Lower leg skin (tissue), 4 donors: Measurements from ENCODE around the gene MT1G. TPM values are rescaled to one million over a fixed set of nuclear protein-coding genes. Genes with fewer than 3 reads are reported as not detected.

Experiments
- DNase-seq, 2 donors: peaks; one replicate each; pipeline ENCODE4 v3.0.0-alpha.2; 2019; ENCODE audit warnings: low spot score in 2 of 2
- H3K4me3 ChIP-seq: fragments of 200-600 bp; sonication (generic); 2 replicates; pipeline ENCODE4 v1.5.1; 2017; ENCODE audit warnings: mild to moderate bottlenecking, low read depth; ENCODE audit not compliant: poor library complexity, severe bottlenecking
- POLR2A ChIP-seq, 2 donors: fragments of 450-650 bp; IDR thresholded peaks; one replicate each; pipeline ENCODE4 v1.6.1; 2016 to 2017; ENCODE audit warnings: antibody characterized with exemption in 2 of 2, mild to moderate bottlenecking in 1 of 2, moderate library complexity in 1 of 2
- WGBS, 2 donors: methylation state at CpG; one replicate each; pipeline ENCODE4 v1.1.5; 2018; 5-methylcytosine and 5-hydroxymethylcytosine counted together
- intact Hi-C: fragments of 100-400 bp; cut with DNase I; formaldehyde crosslinking; loops from one replicate; pipeline ENCODE4 v1.15.0; 2023; ENCODE audit warnings: low total_unique reads
- total RNA-seq, 4 donors: library from RNA; depleted of rRNA; stranded (reverse); fragments of >200 nt; gene quantifications; one replicate each; pipeline ENCODE4 v1.1.0, GENCODE V29; 2016
- TF ChIP-seq, protein P1 (sequence below), 3 donors: fragments of 450-650 bp; IDR thresholded peaks; one replicate each; pipeline ENCODE4 v1.5.1; 2016; ENCODE audit warnings: antibody characterized with exemption in 3 of 3, mild to moderate bottlenecking in 3 of 3, moderate library complexity in 2 of 3

MT1G gene
- total RNA-seq, 4 donors from 2014 or later, result 5.6 to 46.4 (median 37.8) TPM; not detected in 1

DNA sequence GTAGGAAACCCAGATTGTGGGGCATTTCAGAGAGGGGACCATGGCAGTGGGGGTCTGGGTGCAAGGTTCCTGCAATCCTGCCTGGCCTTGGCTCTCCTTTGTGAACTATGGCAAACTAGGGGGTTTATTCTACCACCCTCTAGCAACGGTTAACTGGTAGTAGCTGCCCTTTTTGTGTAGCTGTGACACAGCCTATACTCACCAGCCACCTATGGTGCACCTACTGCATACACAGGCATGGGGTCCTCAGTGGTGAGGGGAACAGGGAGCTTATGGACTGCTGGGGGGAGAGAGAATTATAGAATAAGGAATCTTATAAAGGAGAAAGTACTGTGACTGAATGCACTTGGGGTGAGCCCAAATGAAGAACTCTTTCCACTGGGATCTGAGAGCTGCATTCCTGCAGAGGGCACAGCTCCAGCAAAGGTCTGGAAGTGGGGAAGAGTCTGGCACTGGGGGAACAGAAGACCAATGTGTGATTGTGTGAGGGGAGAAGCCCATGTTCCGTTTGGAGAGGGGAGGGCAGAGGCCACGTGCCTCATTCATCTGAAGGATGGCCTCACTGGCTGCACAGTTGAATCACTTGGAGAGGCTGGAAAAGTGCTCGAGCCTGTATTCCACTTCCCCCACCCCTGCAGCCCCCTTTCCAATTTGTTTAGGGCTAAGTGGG, 16.5 kb upstream of the MT1G start:
- peak overlapping the region; percentile 92 for H3K4me3 ChIP-seq
- intact Hi-C loops, result loop anchor here (10.0 kb wide), 1 partner anchor 80 kb away; the partner anchor contains the start of gene MT2A
- 42 to 46% methylated on average over 4 of the region's 4 CpGs for WGBS, 2 donors
- TF ChIP-seq, protein P1, sequence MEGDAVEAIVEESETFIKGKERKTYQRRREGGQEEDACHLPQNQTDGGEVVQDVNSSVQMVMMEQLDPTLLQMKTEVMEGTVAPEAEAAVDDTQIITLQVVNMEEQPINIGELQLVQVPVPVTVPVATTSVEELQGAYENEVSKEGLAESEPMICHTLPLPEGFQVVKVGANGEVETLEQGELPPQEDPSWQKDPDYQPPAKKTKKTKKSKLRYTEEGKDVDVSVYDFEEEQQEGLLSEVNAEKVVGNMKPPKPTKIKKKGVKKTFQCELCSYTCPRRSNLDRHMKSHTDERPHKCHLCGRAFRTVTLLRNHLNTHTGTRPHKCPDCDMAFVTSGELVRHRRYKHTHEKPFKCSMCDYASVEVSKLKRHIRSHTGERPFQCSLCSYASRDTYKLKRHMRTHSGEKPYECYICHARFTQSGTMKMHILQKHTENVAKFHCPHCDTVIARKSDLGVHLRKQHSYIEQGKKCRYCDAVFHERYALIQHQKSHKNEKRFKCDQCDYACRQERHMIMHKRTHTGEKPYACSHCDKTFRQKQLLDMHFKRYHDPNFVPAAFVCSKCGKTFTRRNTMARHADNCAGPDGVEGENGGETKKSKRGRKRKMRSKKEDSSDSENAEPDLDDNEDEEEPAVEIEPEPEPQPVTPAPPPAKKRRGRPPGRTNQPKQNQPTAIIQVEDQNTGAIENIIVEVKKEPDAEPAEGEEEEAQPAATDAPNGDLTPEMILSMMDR (IDR thresholded peaks at IDR 0.05), result no peak
- TF ChIP-seq POLR2A (IDR thresholded peaks at IDR 0.05), result no peak
- DNase-seq, result no peak

DNA sequence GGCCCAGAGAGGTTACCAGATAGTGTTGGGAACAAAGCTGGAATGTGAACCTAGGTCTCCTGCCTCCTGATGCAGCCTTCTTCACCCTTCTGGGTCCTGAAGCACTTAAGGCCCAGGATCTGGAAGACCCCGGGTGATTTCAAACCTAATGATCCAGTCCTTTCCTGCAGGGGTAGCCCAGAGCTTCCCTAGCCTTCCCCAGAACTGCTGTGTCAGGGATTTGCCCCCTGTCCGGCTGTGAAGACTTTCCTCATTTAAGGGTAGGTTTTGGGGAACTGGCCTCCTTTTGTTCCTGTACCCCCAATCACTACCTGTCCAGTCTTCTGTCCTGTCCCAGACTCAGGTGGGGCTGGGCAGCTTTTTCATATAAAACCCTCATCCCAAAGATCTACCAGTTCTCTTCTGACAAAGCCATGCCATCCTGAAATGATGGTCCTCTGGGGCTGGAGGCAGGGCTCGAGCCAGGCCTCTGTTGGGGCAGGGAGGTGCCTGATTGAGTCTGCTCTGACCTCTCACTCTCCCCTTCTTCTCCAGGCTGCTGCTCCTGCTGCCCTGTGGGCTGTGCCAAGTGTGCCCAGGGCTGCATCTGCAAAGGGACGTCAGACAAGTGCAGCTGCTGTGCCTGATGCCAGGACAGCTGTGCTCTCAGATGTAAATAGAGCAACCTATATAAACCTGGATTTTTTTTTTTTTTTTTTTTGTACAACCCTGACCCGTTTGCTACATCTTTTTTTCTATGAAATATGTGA, 15.7 kb upstream of the MT1G start:
- WGBS, 2 donors, result 29 to 45% methylated on average over 5 of the region's 5 CpGs
- peak overlapping the region; percentile 92 for H3K4me3 ChIP-seq
- intact Hi-C loops, result loop anchor here (10.0 kb wide), 1 partner anchor 79 kb away; the partner anchor contains the start of gene MT2A
- no peak for DNase-seq
- TF ChIP-seq, protein P1 (IDR thresholded peaks at IDR 0.05), result no peak
- TF ChIP-seq POLR2A (IDR thresholded peaks at IDR 0.05), result no peak

GRCh38 chr16:56682703-56683397, 15.0 kb upstream of the MT1G start:
- H3K4me3 ChIP-seq, result peak overlapping the region; percentile 92
- intact Hi-C loops, result loop anchor here (10.0 kb wide), 1 partner anchor 78 kb away; the partner anchor contains the start of gene MT2A
- DNase-seq, result no peak
- no peak for TF ChIP-seq POLR2A (IDR thresholded peaks at IDR 0.05)
- TF ChIP-seq, protein P1 (IDR thresholded peaks at IDR 0.05), result no peak
- 15 to 20% methylated on average over 8 of the region's 8 CpGs for WGBS, 2 donors

DNA sequence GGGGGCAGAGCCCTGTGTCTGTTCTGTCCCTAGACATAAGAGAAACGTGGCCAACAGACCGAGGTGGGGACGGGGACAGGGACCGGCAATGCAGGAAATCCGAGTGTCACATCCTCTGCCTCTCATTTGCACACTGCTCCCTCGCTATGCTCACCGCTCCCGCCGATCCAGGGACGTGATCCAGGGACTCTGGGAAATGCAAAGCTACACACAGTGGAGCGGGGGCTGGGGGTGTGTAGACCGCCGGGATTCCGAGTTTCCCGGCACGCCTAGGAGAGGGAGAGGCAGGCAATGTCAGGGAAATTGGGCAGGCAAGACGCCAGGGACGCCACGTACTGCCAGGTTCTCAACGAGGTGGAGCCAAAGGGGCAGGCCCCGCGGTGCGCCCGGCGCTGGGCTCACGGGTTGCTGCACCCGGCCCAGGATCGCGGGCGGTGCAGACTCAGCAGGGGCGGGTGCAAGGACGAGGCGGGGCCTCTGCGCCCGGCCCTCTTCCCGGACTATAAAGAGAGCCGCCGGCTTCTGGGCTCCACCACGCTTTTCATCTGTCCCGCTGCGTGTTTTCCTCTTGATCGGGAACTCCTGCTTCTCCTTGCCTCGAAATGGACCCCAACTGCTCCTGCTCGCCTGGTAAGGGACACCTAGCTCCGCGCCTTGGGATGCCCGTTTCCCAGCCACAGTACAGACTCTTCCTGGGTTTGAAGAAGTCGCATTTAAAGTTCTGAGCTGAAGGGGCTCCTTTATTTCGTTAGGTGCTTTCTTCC, 14.3 kb upstream of the MT1G start, which contains the start of gene MT1X:
Gene MT1X (plus strand): TSS at position 532 of the 764 bp plus-strand sequence. CDS start 71 bp downstream, at position 603.
- DNase-seq, result peak; percentile 93 to 99
- peak within 1 kb of the TSS; percentile 92 for H3K4me3 ChIP-seq
- 0% methylated on average over 31 to 32 of the region's 49 CpGs for WGBS, 2 donors
- TF ChIP-seq, protein P1 (IDR thresholded peaks at IDR 0.05), result no peak
- peak in 1 of 2 donors; percentile 86 for TF ChIP-seq POLR2A (IDR thresholded peaks at IDR 0.05)
- intact Hi-C loops, result loop anchor here (10.0 kb wide), 1 partner anchor 77 kb away; the partner anchor contains the start of gene MT2A

DNA sequence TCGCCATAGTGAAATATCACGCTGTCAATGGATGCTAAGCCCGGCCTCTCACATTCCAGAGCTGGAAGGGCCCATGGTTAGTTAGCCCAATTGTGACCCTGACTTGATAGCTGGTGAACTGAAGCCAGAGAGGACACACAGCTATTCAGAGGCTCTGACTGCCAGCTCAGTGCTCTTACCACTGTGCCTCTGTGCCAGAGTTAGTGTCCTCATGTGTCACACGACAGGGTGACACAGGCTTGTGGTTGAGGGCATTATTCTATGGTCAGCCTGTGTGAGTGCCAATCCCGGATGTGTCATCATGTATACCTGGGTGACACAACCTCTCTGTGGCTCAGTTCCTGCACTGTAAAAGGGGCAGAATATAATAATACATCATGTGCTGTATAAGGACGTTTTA, 12.0 kb upstream of the MT1G start:
- H3K4me3 ChIP-seq, result no peak overlapping the region
- DNase-seq, result no peak
- intact Hi-C loops, result loop anchor here (10.0 kb wide), 2 partner anchors 75 to 115 kb away; partner anchors contain the start of gene MT2A
- WGBS, 2 donors, result 82% methylated on average over 6 of the region's 6 CpGs
- TF ChIP-seq, protein P1 (IDR thresholded peaks at IDR 0.05), result no peak
- no peak for TF ChIP-seq POLR2A (IDR thresholded peaks at IDR 0.05)
